ENCODE measurements around the gene GUCD1.

GRCh38 chr22:24591286-24591830, 36.4 kb upstream of the GUCD1 start:
- no peak for TF ChIP-seq POLR2A (IDR thresholded peaks at IDR 0.05; ENCODE audit: extremely low read depth, insufficient read length)
- TF ChIP-seq, protein P1, sequence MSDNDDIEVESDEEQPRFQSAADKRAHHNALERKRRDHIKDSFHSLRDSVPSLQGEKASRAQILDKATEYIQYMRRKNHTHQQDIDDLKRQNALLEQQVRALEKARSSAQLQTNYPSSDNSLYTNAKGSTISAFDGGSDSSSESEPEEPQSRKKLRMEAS (IDR thresholded peaks at IDR 0.05; ENCODE audit: low read depth, low read length), result no peak
- TF ChIP-seq, protein P2, sequence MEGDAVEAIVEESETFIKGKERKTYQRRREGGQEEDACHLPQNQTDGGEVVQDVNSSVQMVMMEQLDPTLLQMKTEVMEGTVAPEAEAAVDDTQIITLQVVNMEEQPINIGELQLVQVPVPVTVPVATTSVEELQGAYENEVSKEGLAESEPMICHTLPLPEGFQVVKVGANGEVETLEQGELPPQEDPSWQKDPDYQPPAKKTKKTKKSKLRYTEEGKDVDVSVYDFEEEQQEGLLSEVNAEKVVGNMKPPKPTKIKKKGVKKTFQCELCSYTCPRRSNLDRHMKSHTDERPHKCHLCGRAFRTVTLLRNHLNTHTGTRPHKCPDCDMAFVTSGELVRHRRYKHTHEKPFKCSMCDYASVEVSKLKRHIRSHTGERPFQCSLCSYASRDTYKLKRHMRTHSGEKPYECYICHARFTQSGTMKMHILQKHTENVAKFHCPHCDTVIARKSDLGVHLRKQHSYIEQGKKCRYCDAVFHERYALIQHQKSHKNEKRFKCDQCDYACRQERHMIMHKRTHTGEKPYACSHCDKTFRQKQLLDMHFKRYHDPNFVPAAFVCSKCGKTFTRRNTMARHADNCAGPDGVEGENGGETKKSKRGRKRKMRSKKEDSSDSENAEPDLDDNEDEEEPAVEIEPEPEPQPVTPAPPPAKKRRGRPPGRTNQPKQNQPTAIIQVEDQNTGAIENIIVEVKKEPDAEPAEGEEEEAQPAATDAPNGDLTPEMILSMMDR (IDR thresholded peaks at IDR 0.05; ENCODE audit: low read depth, low read length), result no peak
- no peak for TF ChIP-seq MYC (IDR thresholded peaks at IDR 0.05; ENCODE audit: low read depth, low read length)

Data from NB4 (cell line).